HepG2 (cell line): ENCODE measurements around the gene SPOP. TPM values are rescaled to one million over a fixed set of nuclear protein-coding genes. Genes with fewer than 3 reads are reported as not detected.

Experiments used
- ATAC-seq: fragments of 200-7000 bp; cut with Tn5 transposase; 3 replicates; pipeline ENCODE4 v1.9.1; 2020; ENCODE audit warnings: mild to moderate bottlenecking, moderate library complexity
- BruUV-seq: library from RNA; stranded (reverse); fragments of 400-500 nt; replicated peaks from 2 replicates; lab custom pipeline; 2021; lab: Mats Ljungman, UMichigan
- CTCF ChIA-PET: fragments of 300-600 bp; formaldehyde crosslinking; extraction: SDS; loops from one replicate; lab custom pipeline; 2021; ENCODE audit warnings: low total read pairs, inconsistent platforms, low intra/inter-chr PET ratio; lab: Yijun Ruan, JAX
- POLR2A ChIA-PET: fragments of 350-600 bp; sonication (Branson Sonifier 250); formaldehyde crosslinking; loops from one replicate; lab custom pipeline; 2020; ENCODE audit warnings: antibody characterized with exemption, inconsistent platforms; lab: Yijun Ruan, JAX
- DNase-seq: peaks from one replicate; pipeline ENCODE4 v3.0.0-alpha.2; 2015; ENCODE audit warnings: low spot score
- FAIRE-seq: peaks from 3 replicates; lab custom pipeline; 2011; peaks lifted over from hg19 to GRCh38; lab: Jason Lieb, UNC
- H2AFZ ChIP-seq: one replicate; pipeline ENCODE4 v1.6.1; 2011; ENCODE audit warnings: low read length, inconsistent platforms
- H3K27ac ChIP-seq: fragments of 300-600 bp; 3 replicates; pipeline ENCODE4 v1.8.0; 2011; ENCODE audit warnings: mixed run types, mild to moderate bottlenecking, mixed read lengths, low read length, inconsistent platforms; ENCODE audit not compliant: insufficient read depth; ENCODE audit errors: extremely low read length
- H3K27me3 ChIP-seq, 2 experiments: fragments of 200-600 bp in 1 of 2; 2 replicates in 1 of 2; 3 replicates in 1 of 2; pipeline versions ENCODE4 v1.6.0 to v1.8.0; 2011; ENCODE audit warnings: low read length in 2 of 2, mild to moderate bottlenecking in 2 of 2, moderate library complexity in 2 of 2, inconsistent platforms in 1 of 2; ENCODE audit not compliant: insufficient read depth in 2 of 2, control insufficient read depth in 1 of 2
- H3K36me3 ChIP-seq, 2 experiments: fragments of 200-600 bp in 1 of 2; replicated peaks in 1 of 2; 2 replicates in 1 of 2; 3 replicates in 1 of 2; pipeline versions ENCODE4 v1.5.1 to v1.8.0; 2011; ENCODE audit warnings: low read length in 2 of 2, inconsistent platforms in 1 of 2; ENCODE audit not compliant: insufficient read depth in 2 of 2, control insufficient read depth in 1 of 2
- H3K4me1 ChIP-seq: 2 replicates; pipeline ENCODE4 v1.5.1; 2012; ENCODE audit warnings: low read length, inconsistent platforms; ENCODE audit not compliant: insufficient read depth
- H3K4me2 ChIP-seq: 2 replicates; pipeline ENCODE4 v1.6.0; 2011; ENCODE audit warnings: low read depth, low read length, inconsistent platforms
- H3K4me3 ChIP-seq, 3 experiments: fragments of 200-600 bp in 1 of 3; sonication (generic), shearing (Covaris generic) in 1 of 3; replicated peaks in 1 of 3; 2 replicates each; pipeline ENCODE4 v1.5.1; 2011 to 2016; ENCODE audit warnings: low read length in 3 of 3, inconsistent platforms in 2 of 3, low read depth in 2 of 3, mild to moderate bottlenecking in 2 of 3, control low read depth in 1 of 3, mixed read lengths in 1 of 3; ENCODE audit not compliant: insufficient read depth in 1 of 3
- H3K79me2 ChIP-seq: one replicate; pipeline ENCODE4 v1.6.1; 2011; ENCODE audit warnings: low read length, inconsistent platforms; ENCODE audit not compliant: insufficient read depth
- H3K9ac ChIP-seq: 2 replicates; pipeline ENCODE4 v1.6.0; 2011; ENCODE audit warnings: mild to moderate bottlenecking, low read depth, low read length, inconsistent platforms; ENCODE audit not compliant: insufficient read depth
- H3K9me3 ChIP-seq: 2 replicates; pipeline ENCODE4 v1.5.1; 2012; ENCODE audit warnings: mild to moderate bottlenecking, low read length
- H4K20me1 ChIP-seq: 2 replicates; pipeline ENCODE4 v1.6.0; 2011; ENCODE audit warnings: inconsistent platforms, mild to moderate bottlenecking, low read length, moderate library complexity; ENCODE audit not compliant: insufficient read depth
- AGO2 ChIP-seq: fragments of 200-400 bp; formaldehyde crosslinking; optimal IDR thresholded peaks from 2 replicates; pipeline ENCODE3; 2017; ENCODE audit warnings: mild to moderate bottlenecking, low read depth, low read length, moderate library complexity
- ARNT2 ChIP-seq: sonication (generic); formaldehyde crosslinking; IDR thresholded peaks from 2 replicates; pipeline ENCODE4 v1.8.0; 2022; ENCODE audit warnings: mild to moderate bottlenecking, low read depth, missing genetic modification reagents, moderate library complexity
- GMEB2 ChIP-seq: IDR thresholded peaks from 2 replicates; pipeline ENCODE4 v1.6.1; 2016; ENCODE audit warnings: missing biosample characterization, missing genetic modification reagents, low read depth
- POLR2A ChIP-seq, 2 experiments: IDR thresholded peaks; 2 replicates each; pipeline ENCODE4 v1.6.1; 2011; ENCODE audit warnings: low read depth in 2 of 2, low read length in 2 of 2, mild to moderate bottlenecking in 1 of 2, moderate library complexity in 1 of 2; ENCODE audit not compliant: insufficient read depth in 1 of 2
- SIN3B ChIP-seq: fragments of 150-350 bp; IDR thresholded peaks from 2 replicates; pipeline ENCODE4 v1.6.1; 2014; ENCODE audit warnings: low read length
- ZC3H4 ChIP-seq: sonication (generic); formaldehyde crosslinking; IDR thresholded peaks from 2 replicates; pipeline ENCODE4 v1.4.0; 2020; ENCODE audit warnings: missing genetic modification reagents, borderline replicate concordance
- ZNF512 ChIP-seq: sonication (generic); formaldehyde crosslinking; IDR thresholded peaks from 2 replicates; pipeline ENCODE4 v1.4.0; 2020; ENCODE audit warnings: mild to moderate bottlenecking, missing genetic modification reagents
- ZNF543 ChIP-seq: sonication (generic); formaldehyde crosslinking; IDR thresholded peaks from 2 replicates; pipeline ENCODE4 v1.4.0; 2020; ENCODE audit warnings: mild to moderate bottlenecking, missing genetic modification reagents
- ZNF615 ChIP-seq: sonication (generic); formaldehyde crosslinking; IDR thresholded peaks from 2 replicates; pipeline ENCODE4 v1.5.0; 2020; ENCODE audit warnings: mild to moderate bottlenecking, missing genetic modification reagents, borderline replicate concordance
- ZNF720 ChIP-seq: sonication (generic); formaldehyde crosslinking; IDR thresholded peaks from 2 replicates; pipeline ENCODE4 v1.4.0; 2020; ENCODE audit warnings: missing genetic modification reagents
- WGBS: methylation state at CpG from one replicate; pipeline ENCODE4 v1.1.6; 2017; ENCODE audit warnings: low lambda C conversion rate; 5-methylcytosine and 5-hydroxymethylcytosine counted together
- in situ Hi-C: cut with HindIII; loops from 2 replicates; pipeline ENCODE4 v1.10.0; 2017; ENCODE audit warnings: low pct_unique_long_range_greater_than_20kb; ENCODE audit not compliant: extremely low pct_ligation_motif_present
- intact Hi-C: fragments of 100-400 bp; cut with micrococcal nuclease; formaldehyde crosslinking; loops from one replicate; pipeline ENCODE4 v1.10.0; 2022; ENCODE audit not compliant: unreplicated experiment
- polyA plus RNA-seq, 8 experiments: library from polyadenylated mRNA; depleted of rRNA in 3 of 8; stranded (reverse) in 7 of 8; unstranded in 1 of 8; fragments of >200 nt; fragmentation: Illumina TruSeq in 4 of 8; extraction: Trizol in 4 of 8; gene quantifications; 2 replicates each; pipeline versions ENCODE4 v1.2.1 to v1.2.3, GENCODE V29; 2011 to 2016; ENCODE audit warnings: low read depth in 4 of 8, missing spikeins in 1 of 8, mixed read lengths in 1 of 8; ENCODE audit not compliant: insufficient read depth in 1 of 8
- total RNA-seq, 5 experiments: library from RNA; depleted of rRNA; stranded (reverse); fragments of >200 nt; fragmentation: Illumina TruSeq; extraction: Trizol; gene quantifications; 2 replicates each; pipeline ENCODE4 v1.2.3, GENCODE V29; 2016; ENCODE audit warnings: low read depth in 1 of 5

SPOP gene
- total and polyA plus RNA-seq, 2 of the 13 experiments (the other 11 are each of a cell fraction or from before 2014, with no cell fraction given), result 52.8 to 60.8 TPM

GRCh38 chr17:49699966-49700575 is 22.2 kb upstream of the SPOP start:
- 0 out of 2 replicates have a peak, but pooled peaks cover 3% of the 10 kb centered on the region for H4K20me1 ChIP-seq
- in situ Hi-C loops, result loop anchor here (5.0 to 10.0 kb wide), 2 partner anchors 133 to 265 kb away; no protein-coding TSS in a partner anchor
- WGBS, result 92% methylated on average over 6 of the region's 8 CpGs
- no peak for ATAC-seq
- TF ChIP-seq POLR2A (IDR thresholded peaks at IDR 0.05; ENCODE audit: insufficient read depth in 1 of 2, low read depth in 2 of 2, low read length in 2 of 2) (peak in 1 of 2 experiments; percentile 16; a peak in 1 of 4 replicates), AGO2 (peak; percentile 54), SIN3B (no peak)
- no peak overlapping the region for H3K9ac ChIP-seq
- H2AFZ ChIP-seq, result no peak overlapping the region
- H3K27me3 ChIP-seq, result no peaks in the 10 kb centered on the region
- no peak overlapping the region for H3K4me2 ChIP-seq
- H3K4me3 ChIP-seq, result no peak overlapping the region
- H3K27ac ChIP-seq, result no peak overlapping the region
- intact Hi-C loops, result no loop called here
- no TSS peak for BruUV-seq
- peaks cover 31 to 37% of the 10 kb centered on the region in 2 experiments for H3K36me3 ChIP-seq
- H3K4me1 ChIP-seq, result peaks cover 28% of the 10 kb centered on the region
- no peak for DNase-seq
- no peaks in the 10 kb centered on the region for H3K79me2 ChIP-seq
- H3K9me3 ChIP-seq, result no peaks in the 10 kb centered on the region
- no peak for FAIRE-seq
- ChIA-PET POLR2A (interaction anchor here (1.2 to 2.4 kb wide), 2 partner anchors 8 to 64 kb away, joined by 7 to 12 read pairs; partner anchors contain the start of genes FAM117A and SLC35B1), CTCF (no interaction called here)

GRCh38 chr17:49698005-49698404 is 20.1 kb upstream of the SPOP start:
- no peak overlapping the region for H3K27ac ChIP-seq
- intact Hi-C loops, result no loop called here
- no peaks in the 10 kb centered on the region for H3K79me2 ChIP-seq
- CTCF ChIA-PET, result no interaction called here
- H3K4me3 ChIP-seq, result no peak overlapping the region
- DNase-seq, result no peak
- in situ Hi-C loops, result no loop called here
- WGBS, result 72% methylated on average over 6 of the region's 6 CpGs
- H3K36me3 ChIP-seq, result peaks cover 18 to 24% of the 10 kb centered on the region in 2 experiments
- no peak overlapping the region for H2AFZ ChIP-seq
- H3K9ac ChIP-seq, result no peak overlapping the region
- no peak for ATAC-seq
- TF ChIP-seq ZC3H4 (no peak), ARNT2 (no peak), ZNF543 (CRISPR knock-in tag) (no peak), ZNF720 (CRISPR knock-in tag) (no peak), GMEB2 (no peak), ZNF615 (no peak), ZNF512 (CRISPR knock-in tag) (no peak)
- H4K20me1 ChIP-seq, result no peaks in the 10 kb centered on the region
- BruUV-seq, result no TSS peak
- peaks cover 15% of the 10 kb centered on the region for H3K4me1 ChIP-seq
- no peaks in the 10 kb centered on the region for H3K9me3 ChIP-seq
- H3K27me3 ChIP-seq, result no peaks in the 10 kb centered on the region
- no peak for FAIRE-seq
- no peak overlapping the region for H3K4me2 ChIP-seq
- POLR2A ChIA-PET, result interaction anchor here (2.4 kb wide), 1 partner anchor 10 kb away, joined by 12 read pairs; the partner anchor contains the start of gene SLC35B1
